GM23248 (cell line): Measurements from ENCODE around the gene CENATAC.

Experiments used
- EZH2 ChIP-seq: fragments of 200-600 bp; sonication (generic); IDR thresholded peaks from 2 replicates; pipeline ENCODE4 v1.6.1; 2018; ENCODE audit warnings: antibody characterized with exemption, mild to moderate bottlenecking; ENCODE audit not compliant: insufficient read depth, poor library complexity, severe bottlenecking
- EZH2phosphoT487 ChIP-seq: fragments of 200-600 bp; sonication (generic); IDR thresholded peaks from 2 replicates; pipeline ENCODE4 v1.6.1; 2018; ENCODE audit warnings: antibody characterized with exemption, moderate library complexity, mild to moderate bottlenecking, low read depth; ENCODE audit not compliant: insufficient read depth

DNA sequence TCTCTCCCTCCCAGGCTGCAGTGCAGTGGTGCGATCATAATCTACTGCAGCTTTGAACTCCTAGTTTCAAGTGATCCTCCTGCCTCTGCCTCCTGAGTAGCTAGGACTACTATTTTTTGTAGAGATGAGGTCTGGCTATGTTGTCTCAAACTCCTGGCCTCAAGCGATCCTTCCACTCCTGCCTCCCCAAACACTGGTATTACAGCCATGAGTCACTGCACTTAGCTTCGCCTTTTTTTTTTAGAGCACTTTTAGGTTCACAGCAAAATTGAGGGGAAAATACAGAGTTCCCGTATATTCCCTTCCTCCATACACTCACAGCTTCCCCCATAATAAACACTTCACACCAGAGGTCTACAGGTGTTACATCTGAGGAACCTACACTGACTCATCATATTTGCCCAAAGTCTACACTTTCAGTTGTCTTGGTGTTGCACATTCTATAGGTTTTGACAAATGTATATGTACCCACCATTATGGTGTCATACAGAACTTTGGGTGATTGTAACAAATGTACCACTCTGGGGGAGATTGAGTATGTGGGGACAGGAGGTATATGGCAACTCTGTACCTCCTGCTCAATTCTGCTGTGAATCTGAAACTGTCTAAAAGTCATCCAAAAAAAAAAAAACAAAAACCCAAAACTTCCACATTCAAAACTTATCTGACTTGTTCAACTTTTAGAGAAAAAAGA lies 44.0 kb downstream of the CENATAC start:
- TF ChIP-seq EZH2 = no peak
- no peak for TF ChIP-seq EZH2phosphoT487
